BLaER1 treated with 17β-estradiol and CSF1 and Interleukin-3, amounts not matched to agents 10 nM and 100 nM (cell line): ENCODE data around the gene TMEM59L.

Source experiments
- H3K27ac ChIP-seq, 11 experiments: shearing (Covaris generic); formaldehyde crosslinking; 2 replicates each; pipeline ENCODE4 v1.8.1; 2022
- H3K27me3 ChIP-seq, 11 experiments: shearing (Covaris generic); formaldehyde crosslinking; 2 replicates each; pipeline ENCODE4 v1.8.1; 2022
- H3K36me3 ChIP-seq, 11 experiments: shearing (Covaris generic); formaldehyde crosslinking; 2 replicates each; pipeline ENCODE4 v1.8.1; 2022
- H3K4me1 ChIP-seq, 10 experiments: shearing (Covaris generic); formaldehyde crosslinking; 2 replicates each; pipeline ENCODE4 v1.8.1; 2022
- H3K4me2 ChIP-seq, 11 experiments: shearing (Covaris generic); formaldehyde crosslinking; 2 replicates each; pipeline ENCODE4 v1.8.1; 2022
- H3K4me3 ChIP-seq, 10 experiments: shearing (Covaris generic); formaldehyde crosslinking; 2 replicates each; pipeline ENCODE4 v1.8.1; 2022
- H3K9ac ChIP-seq, 11 experiments: shearing (Covaris generic); formaldehyde crosslinking; 2 replicates each; pipeline ENCODE4 v1.8.1; 2022
- H3K9me3 ChIP-seq, 11 experiments: shearing (Covaris generic); formaldehyde crosslinking; replicated peaks in 1 of 11; 2 replicates each; pipeline ENCODE4 v1.8.1; 2022
- H4K20me1 ChIP-seq, 11 experiments: shearing (Covaris generic); formaldehyde crosslinking; 2 replicates each; pipeline ENCODE4 v1.8.1; 2022
- Cebpa-rat ChIP-seq, 11 experiments: shearing (Covaris generic); IDR thresholded peaks; 2 replicates each; pipeline ENCODE4 v1.8.1; 2022

TMEM59L gene

DNA sequence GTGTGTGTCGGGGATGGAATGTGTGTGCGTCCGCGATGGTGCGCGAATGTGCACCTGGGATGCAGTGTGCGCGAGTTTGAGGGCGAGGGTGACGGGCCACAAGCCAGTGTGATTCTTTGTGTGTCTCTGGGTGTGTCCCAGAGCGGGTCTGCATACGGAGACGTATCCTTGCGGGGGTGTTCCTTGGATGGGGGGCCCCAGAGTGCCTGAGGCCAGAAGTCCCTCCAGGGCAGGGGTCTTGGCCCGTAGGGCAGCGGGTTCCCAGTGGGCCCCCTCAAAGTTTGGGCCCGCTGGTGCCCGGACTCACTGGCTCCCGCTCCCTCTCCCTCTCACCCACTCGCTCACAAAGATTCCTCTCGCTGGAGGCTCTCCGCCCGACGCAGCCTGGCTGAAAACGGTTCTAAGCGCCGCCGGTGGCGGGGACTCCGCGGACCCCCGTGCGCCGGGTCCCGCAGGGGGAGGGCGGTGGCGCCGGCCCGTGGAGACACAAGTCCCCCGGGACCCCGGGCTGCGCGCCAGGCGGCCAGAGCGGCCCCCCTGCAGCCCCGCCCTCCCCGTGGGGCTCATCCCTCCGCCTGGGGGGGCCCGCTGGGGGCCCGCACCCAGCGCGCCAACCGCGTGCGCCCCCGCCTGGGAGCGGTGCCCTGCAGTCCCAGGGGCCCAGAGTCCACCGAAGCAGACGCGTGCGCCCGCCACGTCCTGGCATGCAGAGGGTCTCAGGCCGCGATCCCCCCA is 7.0 kb upstream of the TMEM59L start:
- H3K4me1 ChIP-seq, result peaks cover 10 to 33% (median 27%) of the 10 kb centered on the region in 10 experiments; a peak in 18 of 20 replicates
- TF ChIP-seq Cebpa-rat (IDR thresholded peaks at IDR 0.05), result no peak
- H3K36me3 ChIP-seq, result no peaks in the 10 kb centered on the region
- peak overlapping the region in 4 of 11 experiments; percentile 7 to 28 (median 14); a peak in 2 of 22 replicates for H3K9ac ChIP-seq
- no peaks in the 10 kb centered on the region for H3K9me3 ChIP-seq
- H3K27ac ChIP-seq, result no peak overlapping the region
- peaks cover 0 to 81% (median 69%) of the 10 kb centered on the region in 11 experiments; a peak in 19 of 22 replicates for H4K20me1 ChIP-seq
- H3K4me2 ChIP-seq, result peak overlapping the region; percentile 61 to 88 (median 75)
- peak overlapping the region; percentile 9 to 56 (median 40); a peak in 15 of 20 replicates for H3K4me3 ChIP-seq
- peaks cover 98 to 100% (median 100%) of the 10 kb centered on the region in 11 experiments for H3K27me3 ChIP-seq

GRCh38 chr19:18606281-18607225 is 6.1 kb upstream of the TMEM59L start, which contains the start of gene CRLF1:
TSS of gene CRLF1 (minus strand) at chr19:18606799. CDS start at chr19:18606656, 143 bp downstream.
- peaks cover 98 to 100% (median 100%) of the 10 kb centered on the region in 11 experiments for H3K27me3 ChIP-seq
- H3K4me2 ChIP-seq, result peak within 1 kb of the TSS; percentile 61 to 88 (median 75)
- H3K36me3 ChIP-seq, result no peaks in the 10 kb centered on the region
- H3K27ac ChIP-seq, result no peak within 1 kb of the TSS
- no peaks in the 10 kb centered on the region for H3K9me3 ChIP-seq
- H4K20me1 ChIP-seq, result peaks cover 0 to 88% (median 75%) of the 10 kb centered on the region in 11 experiments; a peak in 19 of 22 replicates
- H3K4me1 ChIP-seq, result peaks cover 17 to 41% (median 35%) of the 10 kb centered on the region in 10 experiments
- TF ChIP-seq Cebpa-rat (IDR thresholded peaks at IDR 0.05), result no peak
- H3K4me3 ChIP-seq, result peak within 1 kb of the TSS; percentile 9 to 56 (median 40); a peak in 15 of 20 replicates
- H3K9ac ChIP-seq, result peak within 1 kb of the TSS in 4 of 11 experiments; percentile 7 to 28 (median 14); a peak in 2 of 22 replicates

- Histone ChIP-seq H3K4me2 (peak overlapping the region; percentile 1 to 55 (median 28); a peak in 11 of 22 replicates), H4K20me1 (peaks cover 0 to 91% (median 84%) of the 10 kb centered on the region in 11 experiments; a peak in 19 of 22 replicates), H3K4me1 (peaks cover 26 to 50% (median 44%) of the 10 kb centered on the region in 10 experiments), H3K9ac (no peak overlapping the region), H3K4me3 (peak overlapping the region in 1 of 10 experiments; percentile 19; a peak in 2 of 20 replicates), H3K27ac (no peak overlapping the region), H3K27me3 (peaks cover 98 to 100% (median 100%) of the 10 kb centered on the region in 11 experiments), H3K9me3 (no peaks in the 10 kb centered on the region), H3K36me3 (no peaks in the 10 kb centered on the region)
- no peak for TF ChIP-seq Cebpa-rat (IDR thresholded peaks at IDR 0.05)
Observed at GRCh38 chr19:18607226-18608101, 5.2 kb upstream of the TMEM59L start.

DNA sequence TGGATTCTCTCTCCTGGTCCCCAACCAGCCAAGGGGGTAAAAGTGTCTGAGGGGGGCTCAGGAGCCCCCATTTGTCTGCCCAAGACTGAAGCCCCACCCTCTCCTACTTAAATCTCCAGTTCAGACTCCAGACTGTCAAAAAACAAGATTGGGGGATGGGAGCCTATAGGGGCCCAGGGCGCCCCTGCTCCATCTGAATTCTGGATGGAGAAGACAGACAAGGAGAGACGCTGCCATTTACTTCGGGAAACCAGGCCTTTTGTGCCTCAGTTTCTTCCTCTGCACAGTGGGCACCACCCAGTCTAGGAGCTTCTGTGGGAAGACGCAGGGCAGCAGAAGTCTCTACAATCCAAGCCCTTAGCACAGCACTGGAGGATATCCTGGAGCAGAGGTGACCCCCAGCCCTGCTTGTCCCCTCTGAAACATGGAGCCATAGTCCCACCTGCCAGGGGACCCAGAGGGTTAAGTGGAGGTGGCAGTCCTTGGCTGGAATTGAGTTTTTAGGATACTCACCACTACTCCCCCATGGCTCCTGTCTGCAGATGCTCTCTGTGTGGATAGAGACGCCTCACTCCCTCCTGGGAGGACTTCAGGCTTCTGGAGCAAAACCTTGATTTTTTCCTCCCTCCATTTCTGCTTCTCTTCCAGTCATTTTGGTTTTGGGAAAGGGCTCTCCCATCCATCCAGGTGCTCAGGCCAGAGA is 4.4 kb upstream of the TMEM59L start:
- H3K4me3 ChIP-seq, result no peak overlapping the region
- peaks cover 0 to 91% (median 84%) of the 10 kb centered on the region in 11 experiments; a peak in 19 of 22 replicates for H4K20me1 ChIP-seq
- no peak for TF ChIP-seq Cebpa-rat (IDR thresholded peaks at IDR 0.05)
- peaks cover 33 to 56% (median 50%) of the 10 kb centered on the region in 10 experiments for H3K4me1 ChIP-seq
- H3K4me2 ChIP-seq, result no peak overlapping the region
- no peak overlapping the region for H3K9ac ChIP-seq
- H3K9me3 ChIP-seq, result no peaks in the 10 kb centered on the region
- H3K36me3 ChIP-seq, result no peaks in the 10 kb centered on the region
- H3K27me3 ChIP-seq, result peaks cover 98 to 100% (median 100%) of the 10 kb centered on the region in 11 experiments
- no peak overlapping the region for H3K27ac ChIP-seq

- H4K20me1 ChIP-seq, result peaks cover 0 to 93% (median 84%) of the 10 kb centered on the region in 11 experiments; a peak in 19 of 22 replicates
- H3K4me1 ChIP-seq, result peaks cover 33 to 56% (median 50%) of the 10 kb centered on the region in 10 experiments
- no peaks in the 10 kb centered on the region for H3K36me3 ChIP-seq
- H3K27me3 ChIP-seq, result peaks cover 98 to 100% (median 100%) of the 10 kb centered on the region in 11 experiments
- no peak overlapping the region for H3K4me3 ChIP-seq
- no peak overlapping the region for H3K4me2 ChIP-seq
- H3K9ac ChIP-seq, result no peak overlapping the region
- H3K27ac ChIP-seq, result no peak overlapping the region
- no peak for TF ChIP-seq Cebpa-rat (IDR thresholded peaks at IDR 0.05)
- no peaks in the 10 kb centered on the region for H3K9me3 ChIP-seq
Observed at GRCh38 chr19:18608805-18609716, 3.6 kb upstream of the TMEM59L start.

GRCh38 chr19:18609717-18610051 is 3.0 kb upstream of the TMEM59L start:
- Histone ChIP-seq H3K9ac (no peak overlapping the region), H4K20me1 (peaks cover 0 to 93% (median 82%) of the 10 kb centered on the region in 11 experiments; a peak in 19 of 22 replicates), H3K4me1 (peaks cover 33 to 56% (median 50%) of the 10 kb centered on the region in 10 experiments), H3K27me3 (peaks cover 98 to 100% (median 100%) of the 10 kb centered on the region in 11 experiments), H3K36me3 (no peaks in the 10 kb centered on the region), H3K4me3 (peak overlapping the region in 2 of 10 experiments; percentile 5 to 46; a peak in 1 of 20 replicates), H3K4me2 (peak overlapping the region in 4 of 11 experiments; percentile 86 to 94 (median 88); a peak in 4 of 22 replicates), H3K9me3 (no peaks in the 10 kb centered on the region), H3K27ac (no peak overlapping the region)
- no peak for TF ChIP-seq Cebpa-rat (IDR thresholded peaks at IDR 0.05)

- peak overlapping the region in 5 of 10 experiments; percentile 5 to 46 (median 42); a peak in 5 of 20 replicates for H3K4me3 ChIP-seq
- 0 out of 22 replicates have a peak overlapping the region, but pooled peaks of 1 of the 11 experiments have one; percentile 17 for H3K9ac ChIP-seq
- peaks cover 0 to 88% (median 76%) of the 10 kb centered on the region in 11 experiments; a peak in 19 of 22 replicates for H4K20me1 ChIP-seq
- peaks cover 33 to 55% (median 50%) of the 10 kb centered on the region in 10 experiments for H3K4me1 ChIP-seq
- H3K4me2 ChIP-seq, result peak overlapping the region in 10 of 11 experiments; percentile 29 to 94 (median 75); a peak in 16 of 22 replicates
- peaks cover 98 to 100% (median 100%) of the 10 kb centered on the region in 11 experiments for H3K27me3 ChIP-seq
- H3K36me3 ChIP-seq, result no peaks in the 10 kb centered on the region
- no peak for TF ChIP-seq Cebpa-rat (IDR thresholded peaks at IDR 0.05)
- H3K27ac ChIP-seq, result no peak overlapping the region
- H3K9me3 ChIP-seq, result no peaks in the 10 kb centered on the region
Observed at GRCh38 chr19:18610245-18610555, 2.5 kb upstream of the TMEM59L start.
